GM18498 (cell line): Measurements from ENCODE around the gene CD7.

Experiments
- ATAC-seq: cut with Tn5 transposase; IDR thresholded peaks from one replicate; pipeline ENCODE4 v1.9.1; 2021; ENCODE audit warnings: mild to moderate bottlenecking, moderate library complexity; ENCODE audit not compliant: unreplicated experiment

Gene CD7

DNA sequence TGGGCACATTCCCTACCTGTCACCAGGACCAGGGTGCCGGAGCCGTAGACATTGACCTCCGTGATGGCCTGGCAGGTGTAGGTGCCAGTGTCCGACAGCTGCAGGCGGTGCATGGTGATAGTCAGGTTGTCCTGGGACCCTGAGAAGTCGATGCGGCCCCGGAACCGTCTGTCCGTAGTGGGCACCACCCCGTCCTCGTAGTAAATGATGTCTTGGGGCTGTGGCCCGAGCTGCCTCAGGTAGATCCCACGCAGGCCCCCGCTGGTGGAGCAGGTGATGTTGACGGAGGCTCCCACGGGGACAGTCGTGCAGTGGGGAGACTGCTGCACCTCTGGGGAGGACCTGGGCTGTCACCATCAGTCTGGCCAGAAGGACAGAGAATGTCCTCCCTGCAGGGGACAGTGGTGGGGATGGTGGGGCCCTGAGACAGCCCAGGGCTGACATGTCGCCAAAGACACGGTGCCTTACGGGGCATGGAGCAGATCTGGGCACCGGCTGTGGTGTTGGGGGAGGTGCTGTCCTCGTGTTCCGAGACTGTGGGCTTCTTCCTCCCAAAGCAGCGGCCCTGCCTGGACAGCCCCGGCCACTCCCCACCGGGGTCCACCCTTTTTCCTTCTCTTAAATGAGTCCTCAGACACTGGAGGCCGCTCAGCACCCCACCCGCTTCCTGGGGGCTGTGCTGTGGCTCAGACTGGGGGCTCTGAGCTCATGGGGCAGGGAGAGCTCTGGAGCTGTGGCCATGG is 586 bp downstream of the CD7 start:
- no peak for ATAC-seq

- no peak for ATAC-seq
Measured at GRCh38 chr17:82315703-82316358, 1.6 kb downstream of the CD7 start.

DNA sequence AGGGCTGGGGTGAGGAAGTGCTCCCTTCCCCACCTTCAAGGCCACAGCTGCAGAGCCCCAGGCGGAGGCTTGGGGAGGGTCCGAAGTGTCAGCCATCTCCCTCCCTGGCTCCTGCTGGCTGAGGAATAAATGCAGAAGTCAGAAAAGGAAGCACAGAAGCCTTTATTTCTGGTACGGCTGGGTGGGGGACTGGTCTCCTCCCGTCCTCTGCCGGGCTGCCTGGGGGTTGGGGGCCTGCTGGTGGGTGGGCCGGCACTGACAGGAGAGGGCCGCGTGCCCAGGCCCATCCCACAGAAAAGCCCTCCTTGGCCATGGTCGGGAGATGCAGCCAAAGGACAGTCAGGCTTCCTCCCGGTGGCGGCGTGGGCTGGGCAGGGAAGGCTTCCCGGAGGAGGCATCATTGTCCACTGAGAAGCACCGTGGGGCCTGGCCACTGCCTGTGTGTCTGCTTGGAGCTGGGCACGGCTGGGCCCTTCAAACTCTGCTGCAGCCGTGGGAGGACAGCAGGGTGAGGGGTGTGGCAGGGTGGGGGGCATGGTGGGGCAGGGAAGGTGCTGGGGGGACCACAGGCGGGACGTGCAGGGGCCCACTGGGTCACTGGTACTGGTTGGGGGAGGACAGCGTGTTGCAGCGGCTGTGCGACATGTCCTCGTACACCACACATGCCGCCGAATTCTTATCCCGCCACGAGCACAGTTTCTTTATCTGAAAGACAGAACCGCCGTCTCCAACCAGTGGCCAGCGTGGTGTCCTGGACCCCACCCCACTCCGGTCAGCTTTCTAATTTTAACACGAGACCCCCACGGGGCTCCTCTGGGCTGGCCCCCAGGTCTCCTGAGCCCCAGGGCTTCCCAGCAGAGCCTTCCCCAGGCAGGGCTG is 2.4 kb downstream of the CD7 start:
- no peak for ATAC-seq

- no peak for ATAC-seq
Measured at GRCh38 chr17:82314012-82314726, 3.2 kb downstream of the CD7 start.

DNA sequence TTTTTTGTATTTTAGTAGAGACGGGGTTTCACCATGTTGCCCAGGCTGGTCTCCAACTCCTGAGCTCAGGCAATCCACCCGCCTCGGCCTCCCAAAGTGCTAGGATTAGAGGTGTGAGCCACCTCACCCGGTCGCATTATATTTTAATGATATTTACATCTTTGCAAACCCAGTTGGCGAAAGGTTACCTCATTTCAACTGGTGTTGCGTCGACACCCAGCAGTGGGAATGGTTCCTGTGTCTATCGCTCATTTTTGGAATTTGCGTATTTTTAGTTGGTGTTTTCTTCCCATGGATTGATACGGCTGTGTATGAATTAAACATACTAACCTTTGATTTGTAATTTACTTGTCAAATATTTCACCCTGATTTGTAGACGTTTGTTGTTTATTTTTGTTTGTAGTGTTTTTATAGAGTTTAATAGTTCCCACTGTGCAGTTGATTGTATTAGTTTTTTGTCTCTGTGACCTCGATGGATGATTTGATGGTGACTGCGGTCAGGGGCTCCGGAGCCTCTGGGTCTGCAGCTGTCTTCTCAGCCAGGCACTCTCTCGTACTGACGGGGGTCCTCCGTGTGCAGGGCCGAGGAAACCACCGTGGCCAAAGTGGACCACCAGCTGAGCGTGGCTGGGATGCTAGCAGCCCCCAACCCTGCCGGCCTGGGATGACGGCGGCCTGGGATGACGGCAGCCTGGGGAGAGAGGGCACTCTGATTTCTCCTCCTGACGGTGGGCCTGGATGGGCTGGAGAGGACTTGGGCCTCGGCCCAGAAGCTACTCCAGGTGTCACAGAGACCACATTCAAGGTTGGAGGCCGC is 4.0 kb downstream of the CD7 start:
- no peak for ATAC-seq

DNA sequence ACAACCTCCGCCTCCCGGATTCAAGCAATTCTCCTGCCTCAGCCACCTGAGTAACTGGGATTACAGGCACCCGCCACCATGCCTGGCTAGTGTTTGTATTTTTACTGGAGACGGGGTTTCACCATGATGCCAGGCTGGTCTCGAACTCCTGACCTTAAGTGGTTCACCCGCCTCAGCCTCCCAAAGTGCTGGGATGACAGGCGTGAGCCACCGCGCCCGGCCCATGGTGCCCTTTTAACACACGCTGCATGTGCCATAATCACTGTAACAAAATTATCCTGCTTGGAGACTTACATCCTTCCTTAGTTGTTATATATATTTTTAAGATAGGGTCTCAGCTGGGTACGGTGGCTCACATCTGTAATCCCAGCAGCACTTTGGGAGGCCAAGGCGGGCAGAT is 5.4 kb downstream of the CD7 start:
- ATAC-seq, result no peak

DNA sequence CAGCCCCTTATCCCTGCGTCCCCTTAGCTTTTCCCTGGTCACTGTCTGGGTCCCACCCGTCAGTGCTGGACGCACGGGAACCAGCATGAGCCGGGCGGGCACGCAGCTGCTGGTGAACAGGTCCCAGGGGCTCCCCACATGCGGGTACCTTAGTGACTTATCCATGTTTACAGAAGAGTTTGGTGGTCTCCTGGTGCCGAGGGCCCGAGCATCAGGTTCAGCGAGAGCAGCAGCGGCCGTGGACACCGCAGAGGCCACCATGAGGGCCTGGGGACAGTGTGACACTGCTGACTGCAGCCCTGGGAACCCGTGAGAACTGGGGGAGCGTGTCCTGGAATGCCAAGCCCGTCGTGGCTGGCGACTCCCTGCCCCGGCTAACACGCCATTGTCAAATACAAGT is 6.5 kb downstream of the CD7 start:
- ATAC-seq, result no peak

GRCh38 chr17:82309656-82310570 is 7.5 kb downstream of the CD7 start:
- ATAC-seq, result no peak

DNA sequence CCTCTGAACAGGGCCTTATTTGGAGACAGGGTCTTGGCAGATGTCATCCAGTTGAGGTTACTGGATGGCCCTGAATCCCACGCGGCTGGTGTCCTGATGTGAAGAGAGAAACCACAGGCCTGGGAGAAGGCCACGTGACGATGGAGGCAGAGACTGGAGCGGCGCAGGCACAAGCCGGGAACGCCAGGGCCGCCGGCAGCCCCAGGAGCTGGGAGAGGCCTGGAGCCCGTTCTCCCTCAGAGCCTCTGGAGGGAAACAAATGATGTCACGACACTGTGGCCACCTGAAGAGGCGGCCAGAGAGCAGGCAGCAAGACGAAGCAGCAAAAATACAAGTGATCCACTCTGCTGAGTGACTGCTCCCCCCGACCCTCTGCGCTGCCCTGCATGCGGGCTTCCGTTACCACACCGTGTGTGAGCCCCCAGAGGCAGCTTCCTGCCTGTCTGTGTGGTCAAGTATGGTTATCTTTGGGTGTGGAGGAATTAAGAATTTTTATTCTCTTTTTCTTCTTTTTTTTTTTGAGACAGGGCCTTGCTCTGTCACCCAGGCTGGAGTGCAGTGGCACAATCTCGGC is 11.6 kb downstream of the CD7 start:
- ATAC-seq, result no peak

- ATAC-seq, result no peak
Measured at GRCh38 chr17:82304826-82305726, 12.3 kb downstream of the CD7 start.

DNA sequence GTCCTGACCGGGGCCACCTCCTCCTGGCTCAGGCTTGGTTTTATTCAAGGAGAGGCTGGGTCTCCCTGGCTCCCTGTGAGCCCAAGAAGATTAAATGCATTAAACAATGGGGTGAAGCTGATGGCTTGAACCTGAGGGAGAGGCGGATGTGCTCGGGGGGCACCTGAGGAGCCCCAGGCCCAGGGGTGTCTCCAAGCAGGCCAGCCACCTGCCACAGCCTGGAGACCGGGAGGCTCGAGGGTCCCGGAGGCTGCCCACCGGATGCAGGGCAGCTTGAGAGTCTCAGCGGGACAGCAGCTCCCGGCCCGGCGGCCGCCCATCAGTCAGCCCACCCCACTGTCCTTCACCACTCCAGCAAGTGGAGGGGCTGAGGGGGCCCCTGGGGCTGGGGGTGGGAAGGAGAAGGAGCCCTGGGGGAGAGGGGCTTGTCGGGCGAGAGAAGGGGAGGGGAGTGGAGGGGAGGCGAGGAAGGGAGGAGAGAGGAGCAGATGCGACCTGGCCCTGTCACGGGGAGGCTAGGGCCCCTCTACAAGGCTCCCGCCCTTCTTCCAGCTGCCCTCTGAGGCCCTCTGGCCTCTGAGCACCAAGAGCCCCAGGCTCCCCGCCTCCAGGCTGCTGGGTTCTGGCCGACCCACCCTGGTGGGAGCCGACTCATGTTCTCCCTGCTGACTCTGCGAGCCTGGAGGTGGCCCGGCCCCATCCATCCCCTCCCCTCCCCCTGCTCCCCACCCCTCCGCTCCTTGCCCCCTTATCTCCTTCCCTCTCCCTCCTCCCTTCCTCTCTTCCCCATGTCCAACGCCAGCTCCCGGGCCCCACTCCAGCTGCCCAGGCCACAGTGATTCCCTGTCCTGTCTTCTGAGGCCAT is 13.2 kb downstream of the CD7 start:
- ATAC-seq, result no peak

- ATAC-seq, result no peak
Measured at GRCh38 chr17:82302991-82303943, 14.1 kb downstream of the CD7 start.

GRCh38 chr17:82302568-82302963 is 14.8 kb downstream of the CD7 start:
- ATAC-seq, result no peak

- no peak for ATAC-seq
Measured at GRCh38 chr17:82301916-82302567, 15.4 kb downstream of the CD7 start.

- ATAC-seq, result no peak
Measured at GRCh38 chr17:82301300-82301915, 16.0 kb downstream of the CD7 start.
